GM12874 (cell line): Measurements from ENCODE around the gene PPP2R5E.

Experiments
- CTCF ChIP-seq: IDR thresholded peaks from 2 replicates; pipeline ENCODE4 v1.5.1; 2011; ENCODE audit warnings: low read depth, mild to moderate bottlenecking, control low read depth, low read length, moderate library complexity; ENCODE audit not compliant: insufficient read depth

The PPP2R5E gene

GRCh38 chr14:63454436-63454835 lies 88.7 kb downstream of the PPP2R5E start:
- TF ChIP-seq CTCF, result no peak

DNA sequence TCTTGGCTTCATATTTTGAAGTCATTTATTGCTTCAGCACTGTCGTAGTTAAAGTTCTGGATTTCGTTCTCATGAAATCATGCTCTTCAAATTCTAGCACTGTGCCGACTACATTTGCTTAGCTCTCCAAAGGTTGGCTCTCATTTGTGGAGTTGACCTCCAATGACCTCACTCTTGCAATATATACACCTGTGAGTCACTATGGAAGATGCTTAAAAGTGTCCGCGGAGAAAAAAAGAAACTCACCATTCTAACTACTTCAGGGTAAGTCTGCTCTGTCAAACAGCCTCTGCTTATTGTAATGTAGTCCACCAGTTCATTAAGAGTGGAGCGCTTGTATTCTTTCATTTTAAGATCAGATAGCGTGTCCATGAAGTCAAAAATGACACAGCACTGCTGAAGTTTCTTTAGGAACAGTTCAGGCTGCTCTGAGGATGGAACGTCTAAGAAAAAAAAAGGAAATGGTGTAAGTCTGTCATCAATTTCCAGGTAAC lies 89.7 kb downstream of the PPP2R5E start:
- TF ChIP-seq CTCF, result no peak

GRCh38 chr14:63452796-63453195 lies 90.4 kb downstream of the PPP2R5E start:
- TF ChIP-seq CTCF, result no peak

- no peak for TF ChIP-seq CTCF
Observed at GRCh38 chr14:63448841-63449240, 94.3 kb downstream of the PPP2R5E start.

- no peak for TF ChIP-seq CTCF
Observed at GRCh38 chr14:63444588-63444987, 98.6 kb downstream of the PPP2R5E start.

DNA sequence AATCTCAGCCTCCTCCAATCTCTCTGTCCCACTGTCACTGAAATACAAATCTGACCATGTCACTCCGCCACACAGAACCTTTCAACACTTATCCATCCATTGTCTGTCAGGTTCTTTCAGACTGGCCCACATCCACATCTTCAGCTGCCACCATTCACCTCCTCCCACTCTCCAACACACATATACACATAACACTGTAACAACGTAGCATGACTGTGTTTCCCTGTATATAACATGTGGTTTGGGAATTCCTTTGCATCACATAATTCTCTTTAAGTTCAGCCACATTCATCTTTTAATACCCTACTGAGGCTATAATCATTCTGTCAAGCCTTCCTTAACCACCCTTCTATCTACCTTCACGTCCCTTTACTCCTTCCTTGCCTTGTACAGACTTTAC lies 99.2 kb downstream of the PPP2R5E start:
- TF ChIP-seq CTCF, result no peak

DNA sequence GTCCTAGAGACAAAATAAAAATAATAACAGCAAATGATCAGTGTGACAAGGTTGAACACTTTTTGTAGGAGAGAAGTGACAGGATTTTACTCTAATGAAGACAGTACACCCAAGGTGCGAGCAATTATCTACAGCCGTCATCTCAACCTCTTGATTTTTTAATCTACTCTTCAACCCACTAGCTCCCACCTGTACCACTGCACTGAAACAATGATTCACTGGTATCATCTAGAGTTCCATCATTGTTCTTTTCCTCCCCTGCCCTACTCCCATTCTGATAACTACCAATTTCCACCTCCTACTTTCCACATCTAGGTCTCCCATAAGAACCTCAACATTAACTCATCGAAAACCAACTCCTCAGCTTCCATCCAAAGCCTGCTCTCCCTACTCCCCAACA lies 99.8 kb downstream of the PPP2R5E start:
- TF ChIP-seq CTCF, result no peak
